ENCODE data around the gene CARTPT.
A peak's percentile ranks its signal among the peaks of the same experiment; 100 is the strongest.

The CARTPT gene

GRCh38 chr5:71719063-71719964 lies at the start of gene CARTPT:
Gene CARTPT, plus strand, starts transcription at chr5:71719275. Its CDS starts 19 bp downstream, at chr5:71719294.
- DNase-seq, result no peak

GRCh38 chr5:71677977-71678376 lies 41.1 kb upstream of the CARTPT start:
- DNase-seq, result no peak

- DNase-seq, result no peak
Measured at GRCh38 chr5:71679714-71680113, 39.4 kb upstream of the CARTPT start.

- no peak for DNase-seq
Measured at GRCh38 chr5:71680510-71680909, 38.6 kb upstream of the CARTPT start.

GRCh38 chr5:71681296-71681695 lies 37.8 kb upstream of the CARTPT start:
- DNase-seq, result no peak

- DNase-seq, result no peak
Measured at GRCh38 chr5:71684309-71684708, 34.8 kb upstream of the CARTPT start.

- no peak for DNase-seq
Measured at GRCh38 chr5:71693828-71694427, 25.1 kb upstream of the CARTPT start.

- no peak for DNase-seq
Measured at GRCh38 chr5:71695071-71695470, 24.0 kb upstream of the CARTPT start.

- no peak for DNase-seq
Measured at GRCh38 chr5:71695595-71695994, 23.5 kb upstream of the CARTPT start.

GRCh38 chr5:71697967-71698366 lies 21.1 kb upstream of the CARTPT start:
- no peak for DNase-seq

GRCh38 chr5:71699233-71699632 lies 19.8 kb upstream of the CARTPT start:
- no peak for DNase-seq

- no peak for DNase-seq
Measured at GRCh38 chr5:71699751-71700150, 19.3 kb upstream of the CARTPT start.

- DNase-seq, result no peak
Measured at GRCh38 chr5:71700803-71701202, 18.3 kb upstream of the CARTPT start.

GRCh38 chr5:71701407-71701806 lies 17.7 kb upstream of the CARTPT start:
- no peak for DNase-seq

GRCh38 chr5:71703941-71704340 lies 15.1 kb upstream of the CARTPT start:
- no peak for DNase-seq

GRCh38 chr5:71705421-71705820 lies 13.7 kb upstream of the CARTPT start:
- DNase-seq, result peak; percentile 11

- no peak for DNase-seq
Measured at GRCh38 chr5:71706906-71707305, 12.2 kb upstream of the CARTPT start.

- DNase-seq, result no peak
Measured at GRCh38 chr5:71711610-71712009, 7.5 kb upstream of the CARTPT start.

GRCh38 chr5:71714911-71715310 lies 4.2 kb upstream of the CARTPT start:
- DNase-seq, result no peak

GRCh38 chr5:71727978-71728377 lies 8.9 kb downstream of the CARTPT start:
- DNase-seq, result no peak

- DNase-seq, result no peak
Measured at GRCh38 chr5:71731015-71731414, 11.9 kb downstream of the CARTPT start.

- DNase-seq, result no peak
Measured at GRCh38 chr5:71732011-71732410, 12.9 kb downstream of the CARTPT start.

GRCh38 chr5:71734141-71734540 lies 15.1 kb downstream of the CARTPT start:
- no peak for DNase-seq

GRCh38 chr5:71737931-71738539 lies 19.0 kb downstream of the CARTPT start:
- DNase-seq, result no peak

All from HCEC 1CT (cell line).